HUES48 (cell line): Measurements from ENCODE around the gene CNST.
"Not testable (repeated sequence)": the region's sequence is repeated elsewhere in the genome, so short reads cannot be mapped to it uniquely, and the experiment has no call there.

ENCODE experiments used
- H3K27ac ChIP-seq: one replicate; pipeline ENCODE4 v1.7.0; 2013; ENCODE audit warnings: low read depth, low read length, inconsistent platforms
- H3K27me3 ChIP-seq: 2 replicates; pipeline ENCODE4 v1.6.1; 2013; ENCODE audit warnings: mild to moderate bottlenecking, low read length; ENCODE audit not compliant: control insufficient read depth, insufficient read depth
- H3K36me3 ChIP-seq: 2 replicates; pipeline ENCODE4 v1.6.1; 2013; ENCODE audit warnings: low read length; ENCODE audit not compliant: control insufficient read depth, insufficient read depth
- H3K4me1 ChIP-seq: 2 replicates; pipeline ENCODE4 v1.6.1; 2013; ENCODE audit warnings: mild to moderate bottlenecking, low read length; ENCODE audit not compliant: control insufficient read depth, insufficient read depth
- H3K4me3 ChIP-seq: 2 replicates; pipeline ENCODE4 v1.5.1; 2013; ENCODE audit warnings: mild to moderate bottlenecking, low read depth, low read length
- H3K9ac ChIP-seq: 2 replicates; pipeline ENCODE4 v1.6.1; 2013; ENCODE audit warnings: mild to moderate bottlenecking, low read depth, low read length, moderate library complexity
- H3K9me3 ChIP-seq: 2 replicates; pipeline ENCODE4 v1.6.1; 2013; ENCODE audit warnings: low read length; ENCODE audit not compliant: control insufficient read depth, insufficient read depth

Gene CNST

GRCh38 chr1:246559310-246559709 lies 6.9 kb upstream of the CNST start:
- Histone ChIP-seq H3K9ac (no peak overlapping the region), H3K27me3 (no peaks in the 10 kb centered on the region), H3K4me3 (no peak overlapping the region), H3K9me3 (no peaks in the 10 kb centered on the region), H3K4me1 (no peaks in the 10 kb centered on the region), H3K27ac (no peak overlapping the region), H3K36me3 (peaks cover 69% of the 10 kb centered on the region)

GRCh38 chr1:246560833-246561232 lies 5.4 kb upstream of the CNST start:
- not testable (repeated sequence) for H3K4me1 ChIP-seq, H3K27ac ChIP-seq, H3K27me3 ChIP-seq, H3K9ac ChIP-seq, H3K4me3 ChIP-seq, H3K9me3 ChIP-seq
- H3K36me3 ChIP-seq: peaks cover 57% of the 10 kb centered on the region

GRCh38 chr1:246564839-246565750 lies 1.2 kb upstream of the CNST start:
- no peaks in the 10 kb centered on the region for H3K4me1 ChIP-seq
- H3K36me3 ChIP-seq: peaks cover 25% of the 10 kb centered on the region
- H3K4me3 ChIP-seq: peak overlapping the region; percentile 96
- H3K9ac ChIP-seq: peak overlapping the region; percentile 89
- peak overlapping the region; percentile 91 for H3K27ac ChIP-seq
- no peaks in the 10 kb centered on the region for H3K27me3 ChIP-seq
- H3K9me3 ChIP-seq: no peaks in the 10 kb centered on the region

- Histone ChIP-seq H3K27me3 (no peaks in the 10 kb centered on the region), H3K4me1 (no peaks in the 10 kb centered on the region), H3K4me3 (peak overlapping the region; percentile 96), H3K9ac (peak overlapping the region; percentile 89), H3K36me3 (peaks cover 18% of the 10 kb centered on the region), H3K9me3 (no peaks in the 10 kb centered on the region), H3K27ac (peak overlapping the region; percentile 91)
These were observed 517 bp upstream of the CNST start for GRCh38 chr1:246565751-246566127.

- H3K4me3 ChIP-seq: peak overlapping the region; percentile 96
These were observed 773 bp downstream of the CNST start for GRCh38 chr1:246566813-246567645.

GRCh38 chr1:246567646-246568235 lies 1.5 kb downstream of the CNST start:
- H3K4me3 ChIP-seq: peak overlapping the region; percentile 96
- H3K9me3 ChIP-seq: no peaks in the 10 kb centered on the region
- peaks cover 15% of the 10 kb centered on the region for H3K36me3 ChIP-seq
- no peak overlapping the region for H3K27ac ChIP-seq
- H3K9ac ChIP-seq: peak overlapping the region; percentile 58; the same call in 1 of the 2 replicates
- H3K27me3 ChIP-seq: no peaks in the 10 kb centered on the region
- H3K4me1 ChIP-seq: no peaks in the 10 kb centered on the region

More at GRCh38 chr1:246566813-246567645, 773 bp downstream of the CNST start:
- no peaks in the 10 kb centered on the region for H3K27me3 ChIP-seq
- peaks cover 18% of the 10 kb centered on the region for H3K36me3 ChIP-seq
- no peaks in the 10 kb centered on the region for H3K9me3 ChIP-seq
- peak overlapping the region; percentile 91 for H3K27ac ChIP-seq
- H3K9ac ChIP-seq: peak overlapping the region; percentile 58
- no peaks in the 10 kb centered on the region for H3K4me1 ChIP-seq

GRCh38 chr1:246569248-246570238 lies 3.3 kb downstream of the CNST start:
- Histone ChIP-seq H3K27ac (no peak overlapping the region), H3K4me3 (no peak overlapping the region), H3K9ac (no peak overlapping the region), H3K36me3 (no peaks in the 10 kb centered on the region), H3K4me1 (no peaks in the 10 kb centered on the region), H3K27me3 (no peaks in the 10 kb centered on the region), H3K9me3 (no peaks in the 10 kb centered on the region)

- not testable (repeated sequence) for H3K27ac ChIP-seq, H3K4me3 ChIP-seq
These were observed 5.1 kb downstream of the CNST start for GRCh38 chr1:246571309-246571708.

GRCh38 chr1:246571953-246572352 lies 5.7 kb downstream of the CNST start:
- Histone ChIP-seq H3K27ac (no peak overlapping the region), H3K4me3 (no peak overlapping the region), H3K4me1 (no peaks in the 10 kb centered on the region), H3K9ac (no peak overlapping the region), H3K9me3 (no peaks in the 10 kb centered on the region), H3K27me3 (no peaks in the 10 kb centered on the region), H3K36me3 (no peaks in the 10 kb centered on the region)

More at GRCh38 chr1:246571309-246571708, 5.1 kb downstream of the CNST start:
- not testable (repeated sequence) for H3K36me3 ChIP-seq, H3K27me3 ChIP-seq, H3K9me3 ChIP-seq, H3K4me1 ChIP-seq, H3K9ac ChIP-seq

- no peak overlapping the region for H3K27ac ChIP-seq
- H3K9ac ChIP-seq: no peak overlapping the region
- no peak overlapping the region for H3K4me3 ChIP-seq
- H3K27me3 ChIP-seq: no peaks in the 10 kb centered on the region
- H3K4me1 ChIP-seq: no peaks in the 10 kb centered on the region
- H3K9me3 ChIP-seq: no peaks in the 10 kb centered on the region
- H3K36me3 ChIP-seq: no peaks in the 10 kb centered on the region
These were observed 6.5 kb downstream of the CNST start for GRCh38 chr1:246572785-246573184.
